GM08714 (cell line): ENCODE results near the gene STAC.

Experiments
- H3K4me3 ChIP-seq: fragments of 200-500 bp; sonication (Bioruptor generic); 2 replicates; pipeline ENCODE4 v1.5.1; 2014; ENCODE audit warnings: mild to moderate bottlenecking, low read length, inconsistent platforms
- ZNF274 ChIP-seq: IDR thresholded peaks from 2 replicates; pipeline ENCODE4 v1.6.1; 2012; ENCODE audit warnings: mild to moderate bottlenecking, low read depth, low read length

The STAC gene

GRCh38 chr3:36380221-36381031, at the start of gene STAC:
TSS of gene STAC (plus strand) at chr3:36380504. CDS start at chr3:36380644, 140 bp downstream.
- H3K4me3 ChIP-seq = no peak within 1 kb of the TSS
- TF ChIP-seq ZNF274 = no peak

- no peak overlapping the region for H3K4me3 ChIP-seq
- TF ChIP-seq ZNF274 = no peak
Measured at GRCh38 chr3:36332139-36332538, 48.2 kb upstream of the STAC start.

GRCh38 chr3:36362216-36362615, 18.1 kb upstream of the STAC start:
- no peak for TF ChIP-seq ZNF274
- no peak overlapping the region for H3K4me3 ChIP-seq

- no peak overlapping the region for H3K4me3 ChIP-seq
- TF ChIP-seq ZNF274 = no peak
Measured at GRCh38 chr3:36362973-36363372, 17.3 kb upstream of the STAC start.

- no peak for TF ChIP-seq ZNF274
- H3K4me3 ChIP-seq = no peak overlapping the region
Measured at GRCh38 chr3:36364260-36364659, 16.0 kb upstream of the STAC start.

- TF ChIP-seq ZNF274 = no peak
- H3K4me3 ChIP-seq = no peak overlapping the region
Measured at GRCh38 chr3:36365829-36366228, 14.5 kb upstream of the STAC start.

- TF ChIP-seq ZNF274 = no peak
Measured at GRCh38 chr3:36366308-36366707, 14.0 kb upstream of the STAC start.

GRCh38 chr3:36367912-36368573, 12.3 kb upstream of the STAC start:
- TF ChIP-seq ZNF274 = no peak
- H3K4me3 ChIP-seq = no peak overlapping the region

More at GRCh38 chr3:36366308-36366707, 14.0 kb upstream of the STAC start:
- H3K4me3 ChIP-seq = no peak overlapping the region

GRCh38 chr3:36372534-36372935, 7.8 kb upstream of the STAC start:
- no peak for TF ChIP-seq ZNF274
- H3K4me3 ChIP-seq = no peak overlapping the region

GRCh38 chr3:36373084-36373483, 7.2 kb upstream of the STAC start:
- no peak for TF ChIP-seq ZNF274
- H3K4me3 ChIP-seq = no peak overlapping the region

- no peak overlapping the region for H3K4me3 ChIP-seq
- TF ChIP-seq ZNF274 = no peak
Measured at GRCh38 chr3:36373666-36374065, 6.6 kb upstream of the STAC start.

- TF ChIP-seq ZNF274 = no peak
- H3K4me3 ChIP-seq = no peak overlapping the region
Measured at GRCh38 chr3:36379872-36380220, 458 bp upstream of the STAC start.

- no peak overlapping the region for H3K4me3 ChIP-seq
- no peak for TF ChIP-seq ZNF274
Measured at GRCh38 chr3:36381311-36381956, 1.1 kb downstream of the STAC start.

GRCh38 chr3:36393563-36393962, 13.3 kb downstream of the STAC start:
- TF ChIP-seq ZNF274 = no peak
- H3K4me3 ChIP-seq = no peak overlapping the region

- no peak for TF ChIP-seq ZNF274
- H3K4me3 ChIP-seq = no peak overlapping the region
Measured at GRCh38 chr3:36394176-36394575, 13.9 kb downstream of the STAC start.
